SJCRH30 (cell line): Measurements from ENCODE around the gene PARVG. TPM values are rescaled to one million over a fixed set of nuclear protein-coding genes. Genes with fewer than 3 reads are reported as not detected.
"Not testable (repeated sequence)": the region's sequence is repeated elsewhere in the genome, so short reads cannot be mapped to it uniquely, and the experiment has no call there.

ENCODE experiments used
- DNase-seq, 2 experiments: peaks; one replicate each; pipeline ENCODE4 v3.0.0-alpha.2; 2015 to 2020
- H3K27ac ChIP-seq: fragments of 250-450 bp; sonication (Bioruptor Pico); 2 replicates; pipeline ENCODE4 v1.5.1; 2020; ENCODE audit warnings: mild to moderate bottlenecking, moderate library complexity
- H3K27me3 ChIP-seq: fragments of 250-450 bp; sonication (Bioruptor Pico); 2 replicates; pipeline ENCODE4 v1.5.1; 2020; ENCODE audit warnings: mild to moderate bottlenecking, moderate library complexity
- H3K36me3 ChIP-seq: fragments of 250-450 bp; sonication (Bioruptor Pico); 2 replicates; pipeline ENCODE4 v1.5.1; 2020; ENCODE audit warnings: mild to moderate bottlenecking, moderate library complexity
- H3K4me1 ChIP-seq: fragments of 250-450 bp; sonication (Bioruptor Pico); 2 replicates; pipeline ENCODE4 v1.5.1; 2020; ENCODE audit warnings: mild to moderate bottlenecking, moderate library complexity
- H3K4me3 ChIP-seq: fragments of 250-450 bp; sonication (Bioruptor Pico); 2 replicates; pipeline ENCODE4 v1.5.1; 2020; ENCODE audit warnings: mild to moderate bottlenecking, moderate library complexity
- H3K9me3 ChIP-seq: fragments of 250-450 bp; sonication (Bioruptor Pico); replicated peaks from 2 replicates; pipeline ENCODE4 v1.5.1; 2020; ENCODE audit warnings: mild to moderate bottlenecking, moderate library complexity
- total RNA-seq: library from RNA; depleted of rRNA; stranded (reverse); fragments of >200 nt; shearing (Covaris generic); gene quantifications from 2 replicates; pipeline ENCODE4 v1.2.3, GENCODE V29; 2014

The PARVG gene
- total RNA-seq, 1 experiment from 2014 or later = not detected

DNA sequence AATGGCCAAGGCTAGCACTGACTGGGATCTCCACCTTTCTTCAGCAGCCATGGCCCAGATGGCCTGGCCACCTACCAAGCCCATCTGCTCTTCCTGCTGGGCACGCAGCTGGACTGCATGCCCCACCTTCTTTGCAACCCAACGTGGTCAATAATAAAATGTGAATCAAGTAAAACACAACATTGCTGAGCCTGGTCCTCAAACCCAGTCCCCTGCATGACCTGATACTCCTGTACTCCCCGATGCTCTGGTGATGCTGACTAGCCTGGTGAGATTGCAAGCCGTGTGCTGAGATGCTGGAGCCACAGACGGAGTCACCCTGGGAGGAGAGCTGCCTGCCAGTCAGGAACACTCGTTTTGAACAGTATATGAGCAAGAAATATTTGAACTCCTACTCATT, 34.0 kb downstream of the PARVG start:
- no peaks in the 10 kb centered on the region for H3K36me3 ChIP-seq
- H3K4me3 ChIP-seq = no peak overlapping the region
- no peaks in the 10 kb centered on the region for H3K4me1 ChIP-seq
- DNase-seq = no peak
- H3K27ac ChIP-seq = no peak overlapping the region
- H3K9me3 ChIP-seq = no peaks in the 10 kb centered on the region
- H3K27me3 ChIP-seq = no peaks in the 10 kb centered on the region

DNA sequence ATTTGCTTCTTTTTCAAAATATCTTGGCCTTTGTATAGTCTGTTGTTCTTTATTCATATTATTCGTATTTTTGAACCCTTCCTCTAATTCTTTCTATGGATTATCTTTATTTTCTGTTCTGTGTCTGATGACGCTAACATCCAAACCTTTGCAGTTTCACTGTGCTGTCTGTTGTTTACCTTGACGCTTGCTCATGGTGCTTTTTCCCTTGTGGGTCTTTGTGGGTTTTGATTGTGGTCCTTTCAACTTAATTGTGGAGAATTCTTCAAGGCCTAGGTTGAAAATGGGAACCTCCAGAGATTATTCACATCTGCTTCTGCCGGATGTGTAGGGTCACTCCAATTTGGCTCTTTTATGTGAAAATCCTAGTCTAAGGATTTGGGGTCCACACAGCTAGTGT, 34.6 kb downstream of the PARVG start:
- no peak overlapping the region for H3K27ac ChIP-seq

DNA sequence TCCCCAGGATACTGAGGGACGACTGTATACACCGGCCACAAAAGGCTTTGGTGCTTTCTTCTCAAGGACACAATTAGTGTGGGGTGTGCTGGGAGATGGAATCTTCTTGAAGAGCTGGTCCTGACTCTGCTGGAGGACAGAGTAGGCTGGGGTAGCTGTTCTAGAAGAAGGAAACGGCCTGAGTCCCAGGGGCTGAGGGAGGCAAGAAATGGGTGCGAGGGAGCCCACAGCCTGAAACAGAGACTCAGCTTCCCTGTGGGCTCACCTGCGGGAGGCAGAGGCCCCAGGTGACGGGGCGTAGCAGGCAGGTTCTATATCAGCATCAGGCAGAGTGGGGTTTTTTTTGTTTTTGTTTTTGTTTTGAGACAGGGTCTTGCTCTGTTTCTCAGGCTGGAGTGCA, 36.6 kb downstream of the PARVG start:
- H3K27ac ChIP-seq = no peak overlapping the region
- H3K27me3 ChIP-seq = no peaks in the 10 kb centered on the region
- no peaks in the 10 kb centered on the region for H3K4me1 ChIP-seq
- no peak overlapping the region for H3K4me3 ChIP-seq
- H3K9me3 ChIP-seq = no peaks in the 10 kb centered on the region
- no peaks in the 10 kb centered on the region for H3K36me3 ChIP-seq
- no peak for DNase-seq

More for the DNA sequence above, 34.6 kb downstream of the PARVG start:
- DNase-seq = no peak
- Histone ChIP-seq H3K4me1 (no peaks in the 10 kb centered on the region), H3K27me3 (no peaks in the 10 kb centered on the region), H3K9me3 (no peaks in the 10 kb centered on the region), H3K36me3 (no peaks in the 10 kb centered on the region), H3K4me3 (no peak overlapping the region)

DNA sequence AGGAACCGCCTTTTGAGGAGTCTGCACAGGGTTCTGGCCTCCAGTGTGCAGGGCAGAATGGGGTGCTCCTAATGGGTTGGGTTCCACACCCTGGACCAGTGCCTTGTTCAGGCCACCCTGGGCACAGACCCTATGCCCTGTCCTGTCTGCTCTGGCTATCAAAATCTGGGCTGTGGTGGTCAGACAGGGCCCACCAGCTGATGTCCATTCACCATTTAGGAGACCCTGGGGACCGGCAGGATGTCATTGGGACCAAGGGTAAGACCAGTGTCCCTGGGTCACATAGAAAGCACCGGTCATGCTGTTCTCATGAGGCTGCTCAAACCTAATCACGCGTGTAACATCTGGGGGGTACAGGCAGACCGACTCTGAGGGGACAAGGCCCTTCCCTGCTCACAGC, 37.3 kb downstream of the PARVG start:
- Histone ChIP-seq H3K27me3 (no peaks in the 10 kb centered on the region), H3K27ac (no peak overlapping the region), H3K36me3 (no peaks in the 10 kb centered on the region), H3K4me3 (no peak overlapping the region), H3K9me3 (no peaks in the 10 kb centered on the region), H3K4me1 (no peaks in the 10 kb centered on the region)
- no peak for DNase-seq

DNA sequence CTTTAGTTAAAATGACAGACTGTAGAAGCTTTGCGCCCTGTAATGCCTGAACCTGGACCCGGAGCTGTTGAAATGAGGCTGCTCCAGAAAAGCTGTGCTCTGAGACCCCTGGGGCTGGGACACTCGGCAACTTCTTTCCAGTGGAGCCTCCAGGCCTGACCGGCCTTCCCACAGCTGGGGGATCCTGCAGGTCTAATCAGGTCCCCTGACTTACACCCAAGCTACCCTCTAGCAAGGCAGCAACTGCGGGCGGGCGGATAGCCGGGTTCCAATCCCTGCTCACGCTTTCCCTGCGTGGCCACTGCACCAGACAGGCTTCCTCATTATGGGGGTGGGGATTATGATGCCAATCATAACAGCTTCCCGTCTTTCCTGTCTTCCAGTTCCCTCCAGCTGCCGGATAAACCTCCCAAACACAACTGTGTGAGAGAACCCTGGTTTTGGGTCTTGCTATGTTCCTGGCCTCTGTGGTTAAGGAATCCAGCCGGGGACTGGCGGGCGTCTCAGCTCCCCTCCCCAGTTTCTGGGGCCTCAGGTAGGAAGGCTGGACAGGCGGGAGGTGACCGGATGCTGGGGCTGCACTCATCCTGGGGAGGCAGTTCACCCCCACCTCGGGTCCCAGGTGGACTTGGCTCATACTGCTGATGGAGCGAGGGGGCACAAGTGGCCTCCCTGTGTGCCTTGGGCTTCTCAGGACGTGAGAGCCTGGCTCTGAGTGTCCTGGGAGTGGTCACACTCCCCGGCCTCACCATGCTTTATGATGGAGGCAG, 38.6 kb downstream of the PARVG start:
- H3K36me3 ChIP-seq = no peaks in the 10 kb centered on the region
- no peaks in the 10 kb centered on the region for H3K27me3 ChIP-seq
- H3K27ac ChIP-seq = no peak overlapping the region
- no peaks in the 10 kb centered on the region for H3K9me3 ChIP-seq
- H3K4me1 ChIP-seq = no peaks in the 10 kb centered on the region
- DNase-seq = no peak
- no peak overlapping the region for H3K4me3 ChIP-seq

DNA sequence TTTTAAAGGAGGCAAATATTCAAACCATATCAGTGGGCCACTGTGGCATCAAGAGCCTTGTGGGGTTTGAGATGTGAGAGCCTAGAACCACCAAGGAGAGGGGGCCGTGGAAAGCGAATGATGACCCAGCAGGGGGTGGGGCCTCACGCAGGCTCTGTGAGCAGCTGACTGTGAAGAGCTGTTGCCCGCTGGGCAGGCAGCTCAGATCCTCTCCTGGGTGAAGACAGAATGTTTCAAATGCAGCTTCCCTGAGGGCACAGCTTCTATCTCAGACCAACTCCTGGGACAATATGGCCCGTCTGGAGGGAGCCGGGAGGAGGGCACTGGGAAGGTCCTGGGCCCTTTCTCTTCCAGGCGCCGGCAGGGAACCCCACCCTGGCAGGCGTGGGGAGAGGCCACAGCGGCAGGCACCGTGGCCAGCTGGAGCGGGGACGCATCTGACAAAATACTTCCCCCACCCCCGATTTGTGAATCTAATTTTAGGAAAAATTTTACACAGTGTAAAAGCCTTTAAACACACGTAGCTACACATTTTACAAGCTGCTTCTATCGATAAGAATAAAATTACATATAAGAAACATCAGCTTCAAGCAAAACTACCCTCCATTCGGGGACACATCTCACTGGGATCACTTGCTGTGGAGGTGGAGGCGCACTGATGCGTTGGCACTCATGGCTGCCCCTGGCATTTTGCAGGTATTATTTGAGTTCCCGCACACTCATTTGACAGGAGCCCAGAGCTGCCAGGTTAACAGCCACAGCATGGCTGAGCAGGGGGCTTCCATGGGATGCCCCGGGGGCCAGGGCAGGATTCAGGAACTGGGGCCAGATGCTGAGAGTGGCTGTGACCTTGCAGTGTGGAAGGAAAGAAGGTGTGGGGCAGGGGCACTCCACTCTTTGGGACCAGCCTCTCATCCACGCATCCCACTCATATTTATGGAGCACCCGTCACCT, 40.3 kb downstream of the PARVG start:
- no peaks in the 10 kb centered on the region for H3K4me1 ChIP-seq
- H3K36me3 ChIP-seq = no peaks in the 10 kb centered on the region
- H3K4me3 ChIP-seq = no peak overlapping the region
- no peak for DNase-seq
- H3K9me3 ChIP-seq = no peaks in the 10 kb centered on the region
- H3K27me3 ChIP-seq = no peaks in the 10 kb centered on the region
- no peak overlapping the region for H3K27ac ChIP-seq

DNA sequence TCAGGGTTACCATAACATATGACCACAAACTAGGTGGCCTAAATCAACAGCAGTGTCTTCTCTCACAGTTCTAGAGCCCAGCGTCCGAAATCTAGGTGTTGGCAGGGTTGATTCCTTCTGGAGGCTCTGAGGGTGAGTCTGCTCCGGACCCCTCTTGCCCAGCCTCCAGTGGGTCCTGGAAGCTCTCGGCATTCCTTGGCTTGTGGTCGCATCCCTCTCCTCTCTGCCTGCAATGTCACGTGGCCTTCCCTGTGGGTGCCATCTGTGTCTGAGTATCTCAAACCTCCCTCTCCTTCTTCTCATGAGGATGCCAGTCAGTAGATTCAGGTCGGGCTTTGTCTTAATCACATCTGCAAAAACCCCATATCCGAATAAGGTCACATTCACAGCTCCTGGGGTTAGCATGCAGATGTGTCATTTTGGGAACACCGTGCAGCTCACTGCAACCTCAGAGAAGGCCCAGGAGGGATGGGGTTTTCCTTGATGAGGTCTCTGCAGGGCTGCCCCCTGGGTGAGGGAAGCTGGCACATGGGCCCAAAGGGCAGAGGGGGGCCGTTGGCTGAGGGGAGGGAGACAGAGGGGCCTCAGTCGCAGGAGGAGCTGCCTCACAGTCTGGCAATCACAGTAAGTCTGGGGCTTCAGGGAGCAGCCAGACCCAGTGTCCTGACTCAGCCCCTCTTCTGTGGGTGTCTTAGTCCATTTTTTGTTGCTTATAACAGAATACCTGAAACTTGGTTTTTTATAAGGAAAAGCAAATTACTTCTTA, 41.2 kb downstream of the PARVG start:
- no peak for DNase-seq
- Histone ChIP-seq H3K4me1 (no peaks in the 10 kb centered on the region), H3K4me3 (no peak overlapping the region), H3K36me3 (no peaks in the 10 kb centered on the region), H3K27ac (no peak overlapping the region), H3K27me3 (no peaks in the 10 kb centered on the region), H3K9me3 (no peaks in the 10 kb centered on the region)

DNA sequence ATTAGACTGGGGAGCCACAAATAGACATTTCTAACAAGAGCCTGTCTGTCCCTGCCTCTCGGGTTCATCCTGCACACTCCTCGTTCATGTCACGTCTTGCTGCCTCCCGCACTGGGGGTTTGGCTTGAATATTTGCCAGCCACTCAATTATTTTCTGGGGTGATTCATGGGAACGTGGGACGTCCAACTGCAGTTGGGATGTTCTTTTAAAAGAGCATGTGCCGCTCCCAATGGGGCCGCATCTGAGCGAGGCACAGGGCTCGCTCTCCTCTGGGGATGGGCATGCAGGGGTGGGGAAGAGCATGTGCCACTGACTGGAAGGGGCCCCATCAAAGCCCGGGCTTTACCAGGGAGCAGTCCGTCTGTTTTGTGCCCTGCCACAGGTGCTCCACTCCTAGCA, 43.4 kb downstream of the PARVG start:
- H3K9me3 ChIP-seq = no peaks in the 10 kb centered on the region
- H3K27me3 ChIP-seq = no peaks in the 10 kb centered on the region
- no peaks in the 10 kb centered on the region for H3K4me1 ChIP-seq
- no peaks in the 10 kb centered on the region for H3K36me3 ChIP-seq
- H3K4me3 ChIP-seq = no peak overlapping the region
- no peak for DNase-seq
- no peak overlapping the region for H3K27ac ChIP-seq

DNA sequence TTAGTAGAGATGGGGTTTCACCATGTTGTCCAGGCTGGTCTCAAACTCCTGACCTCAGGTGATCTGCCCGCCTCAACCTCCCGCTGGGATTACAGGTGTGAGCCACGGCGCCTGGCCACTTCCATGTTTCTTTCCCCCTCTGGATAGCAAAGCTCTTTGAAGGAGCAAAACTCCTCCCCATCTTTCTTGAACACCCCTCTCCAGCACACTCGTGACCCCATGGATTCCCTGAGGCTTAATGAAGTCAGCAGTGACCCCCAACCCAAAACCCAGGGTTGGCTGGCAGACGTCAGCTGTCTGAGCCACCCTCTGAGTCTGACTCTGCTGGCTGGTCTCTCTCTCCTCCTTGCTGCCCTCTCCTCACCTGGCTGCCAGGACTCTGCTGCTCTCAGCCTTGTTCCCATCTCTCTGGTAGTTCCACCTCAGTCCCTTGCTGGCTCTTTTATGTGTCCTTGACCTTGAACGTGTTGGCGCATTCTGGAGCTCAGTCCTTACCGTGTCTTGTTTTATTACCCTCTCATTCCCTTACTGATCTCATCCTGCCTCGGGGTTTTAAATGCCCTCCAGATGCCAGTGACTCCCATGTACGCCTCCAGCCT, 44.5 kb downstream of the PARVG start:
- H3K9me3 ChIP-seq = no peaks in the 10 kb centered on the region
- H3K4me3 ChIP-seq = no peak overlapping the region
- H3K4me1 ChIP-seq = no peaks in the 10 kb centered on the region
- DNase-seq = no peak
- H3K36me3 ChIP-seq = no peaks in the 10 kb centered on the region
- H3K27me3 ChIP-seq = no peaks in the 10 kb centered on the region
- no peak overlapping the region for H3K27ac ChIP-seq

DNA sequence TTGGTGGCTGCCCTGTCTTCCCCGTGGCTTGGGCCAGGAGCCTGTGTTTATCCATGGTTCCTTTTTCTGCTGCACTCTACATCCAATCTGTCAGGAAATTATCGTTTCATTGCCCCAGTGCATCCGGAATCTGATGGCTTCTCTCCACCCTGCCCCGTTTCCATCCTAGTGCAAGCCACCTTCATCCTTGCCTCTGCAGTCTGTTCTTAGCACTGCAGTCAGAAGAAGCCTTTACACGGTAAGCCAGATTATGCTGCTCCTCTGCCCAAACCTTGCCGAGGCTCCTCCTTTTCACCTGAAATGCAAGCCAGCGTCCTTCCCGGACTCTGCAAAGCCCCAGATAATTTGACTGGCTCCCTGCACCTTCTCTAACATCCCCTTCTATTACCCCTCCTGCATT, 45.1 kb downstream of the PARVG start:
- Histone ChIP-seq H3K9me3 (no peaks in the 10 kb centered on the region), H3K27ac (no peak overlapping the region), H3K27me3 (no peaks in the 10 kb centered on the region), H3K4me3 (no peak overlapping the region), H3K36me3 (no peaks in the 10 kb centered on the region), H3K4me1 (no peaks in the 10 kb centered on the region)
- DNase-seq = no peak

DNA sequence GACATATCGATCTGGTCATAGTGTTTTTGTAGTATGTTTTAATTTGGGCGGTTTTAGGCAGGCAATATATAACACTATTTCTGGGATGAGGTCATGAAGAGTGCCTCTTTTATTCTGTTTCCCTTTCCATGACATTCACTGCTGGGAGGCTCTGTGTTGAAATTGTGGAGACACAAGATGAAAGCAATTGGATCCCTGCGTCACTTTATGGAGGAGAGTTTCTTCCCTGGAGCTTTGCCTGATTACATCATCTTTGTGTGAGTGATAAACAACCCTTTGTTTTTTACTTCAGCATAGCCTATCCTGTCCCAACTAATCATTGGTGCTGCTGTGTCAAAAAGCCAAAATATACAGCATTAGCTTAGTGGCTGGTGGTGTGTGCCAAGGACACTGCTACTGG, 48.6 kb downstream of the PARVG start:
- Histone ChIP-seq H3K4me3 (no peak overlapping the region), H3K36me3 (no peaks in the 10 kb centered on the region), H3K4me1 (no peaks in the 10 kb centered on the region), H3K9me3 (no peaks in the 10 kb centered on the region), H3K27ac (no peak overlapping the region), H3K27me3 (no peaks in the 10 kb centered on the region)
- DNase-seq = no peak

DNA sequence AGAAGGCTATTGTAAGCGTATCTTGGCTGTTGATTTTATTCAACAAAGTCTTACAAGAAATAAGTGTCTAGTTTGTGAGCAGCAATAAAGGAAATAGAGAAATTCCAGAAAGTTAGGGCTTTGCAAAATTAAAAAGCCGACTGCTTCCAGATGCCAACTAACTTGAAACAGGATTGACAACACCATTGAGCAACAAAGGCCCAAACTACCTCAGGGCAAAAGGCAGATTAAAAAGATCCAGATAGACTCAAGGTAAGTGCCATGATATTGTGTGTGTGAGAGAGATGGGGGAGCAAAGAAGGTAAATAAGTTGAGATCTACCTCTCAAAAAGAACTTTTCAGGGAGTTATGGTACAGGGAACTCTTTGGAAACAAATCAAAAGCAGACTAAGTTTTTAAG, 49.1 kb downstream of the PARVG start:
- Histone ChIP-seq H3K4me3 (no peak overlapping the region), H3K9me3 (no peaks in the 10 kb centered on the region), H3K36me3 (no peaks in the 10 kb centered on the region), H3K27me3 (no peaks in the 10 kb centered on the region), H3K27ac (no peak overlapping the region), H3K4me1 (no peaks in the 10 kb centered on the region)
- no peak for DNase-seq

DNA sequence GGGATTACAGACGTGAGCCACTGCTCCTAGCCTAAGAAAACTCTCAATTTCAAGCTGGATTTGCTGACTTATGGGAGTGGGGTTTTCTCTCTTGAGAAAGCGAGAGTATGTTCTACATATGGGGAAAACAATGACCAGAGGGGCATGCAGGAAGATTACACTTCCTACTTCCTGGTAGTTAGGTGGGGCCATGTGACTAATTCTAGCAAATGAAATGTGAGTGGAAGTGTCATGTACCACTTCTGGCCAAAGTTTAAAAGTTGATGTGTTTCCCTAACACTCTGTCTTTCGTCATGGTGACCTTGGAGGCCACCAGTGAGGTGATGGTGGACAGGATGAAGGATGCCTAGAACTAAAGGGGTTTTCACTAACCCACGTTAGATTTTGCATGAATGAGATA, 50.5 kb downstream of the PARVG start:
- no peaks in the 10 kb centered on the region for H3K27me3 ChIP-seq
- no peak overlapping the region for H3K4me3 ChIP-seq
- no peaks in the 10 kb centered on the region for H3K9me3 ChIP-seq
- H3K4me1 ChIP-seq = no peaks in the 10 kb centered on the region
- H3K36me3 ChIP-seq = no peaks in the 10 kb centered on the region
- H3K27ac ChIP-seq = no peak overlapping the region
- no peak for DNase-seq

DNA sequence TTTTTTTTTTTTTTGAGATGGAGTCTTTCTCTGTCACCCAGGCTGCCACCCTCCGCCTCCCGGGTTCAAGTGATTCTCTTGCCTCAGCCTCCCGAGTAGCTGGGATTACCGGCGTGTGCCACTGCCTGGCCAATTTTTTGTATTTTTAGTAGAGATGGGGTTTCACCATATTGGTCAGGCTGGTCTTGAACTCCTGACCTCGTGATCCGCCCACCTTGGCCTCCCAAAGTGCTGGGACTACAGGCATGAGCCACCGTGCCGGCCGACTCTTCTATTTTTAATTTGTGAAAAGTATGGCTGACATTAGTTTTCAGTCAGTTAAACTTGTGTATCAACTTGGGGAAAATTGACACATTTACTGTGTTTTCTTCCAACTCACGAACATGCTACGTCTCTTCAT, 53.6 kb downstream of the PARVG start:
- not testable (repeated sequence) for H3K36me3 ChIP-seq, H3K27me3 ChIP-seq, H3K27ac ChIP-seq, H3K4me1 ChIP-seq, DNase-seq, H3K9me3 ChIP-seq, H3K4me3 ChIP-seq

DNA sequence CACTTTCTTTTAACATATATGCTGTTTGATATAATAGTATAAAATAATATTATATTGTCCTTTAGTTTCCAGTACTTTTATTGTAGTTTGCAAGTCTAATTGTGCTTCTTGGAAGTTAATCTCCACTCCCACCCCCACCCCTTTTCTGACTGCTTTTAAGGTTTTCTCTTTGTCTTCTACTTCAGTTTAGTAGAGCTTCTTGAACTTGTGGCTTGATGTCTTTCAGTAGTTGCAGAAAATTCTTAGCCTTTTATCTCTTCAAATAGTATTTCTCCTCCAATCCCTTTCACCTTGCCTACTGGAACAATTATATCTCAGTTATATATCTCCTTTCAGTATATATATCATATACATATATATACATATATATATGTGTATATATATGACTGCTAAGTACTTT, 56.6 kb downstream of the PARVG start:
- H3K27me3 ChIP-seq = no peaks in the 10 kb centered on the region
- H3K4me1 ChIP-seq = no peaks in the 10 kb centered on the region
- no peak for DNase-seq
- H3K36me3 ChIP-seq = no peaks in the 10 kb centered on the region
- no peak overlapping the region for H3K27ac ChIP-seq
- H3K4me3 ChIP-seq = no peak overlapping the region
- no peaks in the 10 kb centered on the region for H3K9me3 ChIP-seq
